Adrenal gland (tissue), 12 donors: ENCODE results near the gene WDR4. TPM values are rescaled to one million over a fixed set of nuclear protein-coding genes. Genes with fewer than 3 reads are reported as not detected.
A peak's percentile ranks its signal among the peaks of the same experiment; 100 is the strongest.

Experiments
- DNase-seq, 7 donors: peaks; one replicate each; pipeline ENCODE4 v3.0.0-alpha.2; 2019 to 2020
- H3K27ac ChIP-seq, 5 donors: fragments of 200-600 bp; sonication (generic) in 4 of 5; 1 replicate in 3 of 5; 2 replicates in 2 of 5; pipeline versions ENCODE4 v1.5.1 to v1.8.0; 2016 to 2020; ENCODE audit warnings: mild to moderate bottlenecking in 1 of 5
- H3K27me3 ChIP-seq: fragments of 200-600 bp; 2 replicates; pipeline ENCODE4 v1.8.0; 2021
- H3K36me3 ChIP-seq, 2 donors: fragments of 200-600 bp; replicated peaks in 1 of 2; 1 replicate in 1 of 2; 2 replicates in 1 of 2; pipeline versions ENCODE4 v1.5.1 to v1.8.0; 2018 to 2022
- H3K4me1 ChIP-seq, 2 donors: fragments of 200-600 bp; replicated peaks in 1 of 2; 1 replicate in 1 of 2; 2 replicates in 1 of 2; pipeline versions ENCODE4 v1.5.1 to v1.8.0; 2018 to 2021
- H3K4me3 ChIP-seq, 4 donors: fragments of 200-600 bp; sonication (generic) in 3 of 4; one replicate each; pipeline ENCODE4 v1.5.1; 2016 to 2018
- H3K9me3 ChIP-seq, 3 donors: fragments of 200-600 bp; sonication (generic) in 1 of 3; replicated peaks in 1 of 3; 1 replicate in 2 of 3; 2 replicates in 1 of 3; pipeline versions ENCODE4 v1.5.1 to v1.8.0; 2016 to 2021
- POLR2A ChIP-seq, 2 donors: fragments of 450-650 bp; IDR thresholded peaks; one replicate each; pipeline ENCODE4 v1.6.1; 2017; ENCODE audit warnings: antibody characterized with exemption in 2 of 2, mild to moderate bottlenecking in 2 of 2, moderate library complexity in 1 of 2
- WGBS, 4 donors: extraction: QIAGEN DNeasy Blood & Tissue Kit in 2 of 4; methylation state at CpG; one replicate each; pipeline versions ENCODE4 v1.1.5 to v1.1.7; 2013 to 2017; 5-methylcytosine and 5-hydroxymethylcytosine counted together
- intact Hi-C, 2 donors: fragments of 100-400 bp; cut with DNase I; formaldehyde crosslinking; loops; one replicate each; pipeline versions ENCODE4 v1.14.1 to v1.15.0; 2022 to 2023
- polyA plus RNA-seq, 3 donors: library from polyadenylated mRNA; stranded (reverse); fragments of 200-250 nt in 2 of 3; fragments of 350-450 nt in 1 of 3; fragmentation: Illumina TruSeq in 1 of 3; extraction: RNeasy Lipid Tissue Mini Kit (QIAGEN cat#74804) in 1 of 3; gene quantifications; one replicate each; pipeline ENCODE4 v1.2.3, GENCODE V29; 2013 to 2014
- total RNA-seq, 9 donors: library from RNA; depleted of rRNA in 4 of 9; stranded (reverse); fragments of >200 nt in 4 of 9; fragments of 120-200 nt in 1 of 9; fragmentation: NEBNext Ultra II Directional in 1 of 9; extraction: Animal tissue kit (Norgen Biotek cat#: 25700) in 1 of 9; gene quantifications; one replicate each; pipeline versions ENCODE4 v1.1.0 to v1.2.4, GENCODE V29; 2013 to 2023
- TF ChIP-seq, protein P1 (sequence below), 6 experiments: fragments of 450-650 bp in 4 of 6; fragments of 200-600 bp in 2 of 6; sonication (generic) in 1 of 6; IDR thresholded peaks; 1 replicate in 5 of 6; 2 replicates in 1 of 6; pipeline versions ENCODE4 v1.5.1 to v1.8.0; 2016 to 2021; ENCODE audit warnings: antibody characterized with exemption in 6 of 6, mild to moderate bottlenecking in 2 of 6, moderate library complexity in 1 of 6
- donor health status: healthy with polysubstance abuse.
- donor health status: Bipolar disorder and iron deficiency.
- donor health status: DM: yes; HTN: yes; CAD: no.
- donor health status: DM: no; HTN: no; CAD: no.
- donor health status: DM: no; HTN: no; CAD: no.
- donor health status: DM: yes; HTN: yes; CAD: no.

WDR4 gene
- total and polyA plus RNA-seq, 12 donors: 3.6 to 19.3 (median 5.8) TPM

DNA sequence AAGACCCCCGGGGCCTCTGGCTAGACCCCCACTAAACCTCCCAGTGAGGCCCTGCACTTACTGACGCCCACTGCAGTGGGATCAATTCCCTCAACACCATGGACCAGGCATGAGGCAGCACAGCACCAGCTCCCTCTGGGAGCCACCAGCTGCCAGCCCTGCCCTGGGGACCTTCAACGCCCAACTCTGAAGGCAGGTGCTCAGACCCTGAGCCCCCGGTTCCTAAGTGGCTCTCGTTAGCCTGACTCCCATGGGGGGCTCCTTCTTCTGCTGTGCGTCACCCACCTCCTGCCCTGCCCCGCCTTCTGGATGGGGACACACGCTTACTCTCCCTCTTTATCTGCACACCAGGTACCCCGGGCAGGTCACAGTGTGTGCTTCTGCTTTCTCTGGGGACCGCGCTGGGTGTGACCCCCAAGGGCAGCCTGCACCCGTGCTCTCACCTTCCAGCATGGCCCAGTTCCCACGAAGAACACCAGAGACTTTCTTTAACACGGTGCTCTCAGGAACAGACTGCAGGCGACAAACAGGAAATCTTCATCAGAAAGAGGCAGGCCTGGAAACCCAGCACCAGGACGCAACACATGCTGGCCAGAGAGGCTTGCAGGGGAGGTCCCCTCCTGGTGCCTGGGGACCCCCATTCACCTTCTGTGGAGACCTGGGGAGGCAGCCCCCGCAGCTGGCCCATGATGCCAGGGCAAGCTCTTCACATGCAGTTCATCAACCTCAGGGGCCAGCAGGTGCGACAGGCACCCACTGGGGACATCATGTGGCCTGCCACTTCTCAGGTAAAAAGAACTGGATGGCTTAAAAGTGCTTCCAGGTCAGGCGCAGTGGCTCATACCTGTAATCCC, 27.3 kb downstream of the WDR4 start:
- H3K4me3 ChIP-seq: no peak overlapping the region
- no peaks in the 10 kb centered on the region for H3K9me3 ChIP-seq
- no peaks in the 10 kb centered on the region for H3K4me1 ChIP-seq
- TF ChIP-seq POLR2A (IDR thresholded peaks at IDR 0.05): no peak
- TF ChIP-seq, protein P1, sequence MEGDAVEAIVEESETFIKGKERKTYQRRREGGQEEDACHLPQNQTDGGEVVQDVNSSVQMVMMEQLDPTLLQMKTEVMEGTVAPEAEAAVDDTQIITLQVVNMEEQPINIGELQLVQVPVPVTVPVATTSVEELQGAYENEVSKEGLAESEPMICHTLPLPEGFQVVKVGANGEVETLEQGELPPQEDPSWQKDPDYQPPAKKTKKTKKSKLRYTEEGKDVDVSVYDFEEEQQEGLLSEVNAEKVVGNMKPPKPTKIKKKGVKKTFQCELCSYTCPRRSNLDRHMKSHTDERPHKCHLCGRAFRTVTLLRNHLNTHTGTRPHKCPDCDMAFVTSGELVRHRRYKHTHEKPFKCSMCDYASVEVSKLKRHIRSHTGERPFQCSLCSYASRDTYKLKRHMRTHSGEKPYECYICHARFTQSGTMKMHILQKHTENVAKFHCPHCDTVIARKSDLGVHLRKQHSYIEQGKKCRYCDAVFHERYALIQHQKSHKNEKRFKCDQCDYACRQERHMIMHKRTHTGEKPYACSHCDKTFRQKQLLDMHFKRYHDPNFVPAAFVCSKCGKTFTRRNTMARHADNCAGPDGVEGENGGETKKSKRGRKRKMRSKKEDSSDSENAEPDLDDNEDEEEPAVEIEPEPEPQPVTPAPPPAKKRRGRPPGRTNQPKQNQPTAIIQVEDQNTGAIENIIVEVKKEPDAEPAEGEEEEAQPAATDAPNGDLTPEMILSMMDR (IDR thresholded peaks at IDR 0.05): no peak
- H3K27ac ChIP-seq: no peak overlapping the region
- intact Hi-C loops: loop anchor here in 1 of 2 donors (10.0 kb wide), 1 partner anchor 67 kb away; no protein-coding TSS in a partner anchor
- DNase-seq: no peak
- WGBS, 4 donors: 90 to 94% (median 93%) methylated on average over 12 to 19 of the region's 19 CpGs
- no peaks in the 10 kb centered on the region for H3K27me3 ChIP-seq
- H3K36me3 ChIP-seq: peaks cover 0 to 69% of the 10 kb centered on the region in 2 donors

DNA sequence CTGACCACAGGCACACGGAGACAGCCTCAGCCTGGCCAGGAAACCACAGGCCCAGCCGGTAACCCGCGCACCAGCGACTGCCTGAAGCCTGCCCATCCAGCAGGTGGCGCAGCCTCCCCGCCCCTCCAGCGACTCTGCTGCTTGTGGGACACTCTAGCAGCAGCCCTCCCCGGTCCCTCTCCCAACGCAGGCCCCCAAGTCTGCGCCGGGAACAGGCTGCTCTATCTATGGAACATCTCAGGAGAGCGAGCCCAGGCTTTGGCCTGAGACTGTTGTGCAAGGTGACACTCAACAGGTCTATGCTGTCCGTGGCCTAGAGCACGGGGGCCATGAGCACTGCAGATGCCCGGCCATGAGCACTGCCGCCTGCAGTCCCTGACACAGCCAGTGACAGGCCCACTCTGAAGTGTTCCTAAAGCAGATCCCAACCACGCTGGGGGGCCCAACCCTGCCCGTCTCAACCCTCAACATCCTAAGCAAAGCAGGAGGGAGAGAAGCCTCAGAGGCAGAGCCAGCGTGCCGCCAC, 28.4 kb downstream of the WDR4 start:
- DNase-seq: peak in 1 of 7 donors; percentile 20
- H3K36me3 ChIP-seq: peaks cover 0 to 65% of the 10 kb centered on the region in 2 donors
- 82 to 90% (median 84%) methylated on average over 12 to 21 of the region's 21 CpGs; no CpG with 5 or more reads in 1 of the 4 donors for WGBS, 4 donors

DNA sequence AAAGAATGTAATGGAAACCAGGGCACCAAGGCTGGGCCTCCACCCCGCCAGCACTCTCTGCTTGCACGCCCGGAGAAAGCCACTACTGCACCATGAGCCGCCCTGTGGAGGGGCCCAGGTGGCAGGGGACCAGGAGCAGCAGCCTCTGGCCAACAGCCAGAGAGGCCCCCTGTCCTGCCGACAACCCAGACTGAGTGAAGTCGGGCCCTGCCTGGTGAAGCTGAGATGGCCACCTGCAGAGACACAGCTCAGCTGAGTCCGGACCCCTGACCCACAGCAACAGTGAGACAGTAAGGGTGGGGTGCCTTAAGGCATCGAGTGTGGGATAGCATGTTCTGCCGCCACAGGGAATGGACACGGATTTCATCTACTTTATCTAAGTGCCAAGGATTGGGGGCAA, 28.9 kb downstream of the WDR4 start:
- intact Hi-C loops: loop anchor here in 1 of 2 donors (10.0 kb wide), 1 partner anchor 66 kb away; no protein-coding TSS in a partner anchor
- TF ChIP-seq, protein P1 (IDR thresholded peaks at IDR 0.05): no peak
- no peak for TF ChIP-seq POLR2A (IDR thresholded peaks at IDR 0.05)

More for the DNA sequence above, 28.4 kb downstream of the WDR4 start:
- intact Hi-C loops: loop anchor here in 1 of 2 donors (10.0 kb wide), 1 partner anchor 66 kb away; no protein-coding TSS in a partner anchor
- no peak for TF ChIP-seq POLR2A (IDR thresholded peaks at IDR 0.05)
- TF ChIP-seq, protein P1 (IDR thresholded peaks at IDR 0.05): peak in 4 of 6 experiments; percentile 7 to 28 (median 26)
- no peak overlapping the region for H3K27ac ChIP-seq
- no peaks in the 10 kb centered on the region for H3K9me3 ChIP-seq
- no peaks in the 10 kb centered on the region for H3K27me3 ChIP-seq
- H3K4me3 ChIP-seq: no peak overlapping the region
- H3K4me1 ChIP-seq: peaks cover 0 to under 1% of the 10 kb centered on the region in 2 donors

GRCh38 chr21:42849759-42850412, 29.5 kb downstream of the WDR4 start:
- WGBS, 4 donors: 89 to 94% (median 92%) methylated on average over 19 to 29 of the region's 29 CpGs
- no peak for TF ChIP-seq POLR2A (IDR thresholded peaks at IDR 0.05)
- TF ChIP-seq, protein P1 (IDR thresholded peaks at IDR 0.05): no peak
- H3K4me1 ChIP-seq: peaks cover 7 to 11% of the 10 kb centered on the region in 2 donors
- H3K27me3 ChIP-seq: no peaks in the 10 kb centered on the region
- no peak for DNase-seq
- intact Hi-C loops: loop anchor here in 1 of 2 donors (10.0 kb wide), 1 partner anchor 65 kb away; no protein-coding TSS in a partner anchor
- no peak overlapping the region for H3K27ac ChIP-seq
- no peaks in the 10 kb centered on the region for H3K9me3 ChIP-seq
- peaks cover 0 to 55% of the 10 kb centered on the region in 2 donors for H3K36me3 ChIP-seq
- H3K4me3 ChIP-seq: no peak overlapping the region

More for the DNA sequence above, 28.9 kb downstream of the WDR4 start:
- H3K4me3 ChIP-seq: no peak overlapping the region
- WGBS, 4 donors: 91 to 97% (median 94%) methylated on average over 2 to 10 of the region's 10 CpGs
- no peak for DNase-seq
- peaks cover 0 to 60% of the 10 kb centered on the region in 2 donors for H3K36me3 ChIP-seq
- H3K4me1 ChIP-seq: peaks cover 2 to 5% of the 10 kb centered on the region in 2 donors
- H3K9me3 ChIP-seq: no peaks in the 10 kb centered on the region
- H3K27ac ChIP-seq: no peak overlapping the region
- no peaks in the 10 kb centered on the region for H3K27me3 ChIP-seq
